ENCODE results near the gene AP5M1. TPM values are rescaled to one million over a fixed set of nuclear protein-coding genes. Genes with fewer than 3 reads are reported as not detected.

The AP5M1 gene
- polyA plus RNA-seq, 3 donors, result 15.3 to 26.2 (median 20.3) TPM

GRCh38 chr14:57295239-57295638 is 26.5 kb downstream of the AP5M1 start:
- Histone ChIP-seq H3K36me3 (replicated peaks in 1 of 2; ENCODE audit: control insufficient read depth in 1 of 2, insufficient read depth in 2 of 2, low read length in 2 of 2) (peaks cover 18 to 34% of the 10 kb centered on the region in 2 donors), H3K9ac (ENCODE audit: insufficient read depth, low read length, poor library complexity, severe bottlenecking) (no peak overlapping the region), H3K4me2 (replicated peaks; ENCODE audit: extremely low read depth, low read length, poor library complexity, severe bottlenecking) (no peak overlapping the region), H3K27me3 (ENCODE audit: control insufficient read depth in 2 of 2, insufficient read depth in 2 of 2, low read length in 2 of 2) (no peaks in the 10 kb centered on the region), H2AFZ (ENCODE audit: insufficient read depth, low read depth, low read length, poor library complexity, severe bottlenecking) (no peak overlapping the region), H4K20me1 (ENCODE audit: insufficient read depth, low read length) (no peaks in the 10 kb centered on the region), H3K4me3 (replicated peaks in 1 of 3; ENCODE audit: low read depth in 2 of 3, low read length in 3 of 3) (no peak overlapping the region), H3K4me1 (ENCODE audit: control insufficient read depth in 1 of 2, insufficient read depth in 2 of 2, low read length in 2 of 2) (no peaks in the 10 kb centered on the region), H3K9me3 (replicated peaks in 1 of 2; ENCODE audit: control insufficient read depth in 1 of 2, insufficient read depth in 1 of 2, low read length in 2 of 2) (no peaks in the 10 kb centered on the region), H3K27ac (ENCODE audit: low read depth in 1 of 2, low read length in 2 of 2) (no peak overlapping the region), H3K79me2 (ENCODE audit: insufficient read depth, low read length) (no peaks in the 10 kb centered on the region)
- H3K9me3 Mint-ChIP-seq, result no peaks in the 10 kb centered on the region
- H3K36me3 Mint-ChIP-seq, result peaks cover 14 to 24% of the 10 kb centered on the region in 2 donors
- H3K27me3 Mint-ChIP-seq (ENCODE audit: low read depth in 3 of 3), result no peaks in the 10 kb centered on the region
- no peak overlapping the region for H3K4me3 Mint-ChIP-seq
- DNase-seq, result no peak
- no peak overlapping the region for H3K27ac Mint-ChIP-seq
- WGBS (ENCODE audit: insufficient coverage), result no CpG with 5 or more reads among the region's 1 CpG
- H3K4me1 Mint-ChIP-seq, result no peaks in the 10 kb centered on the region
- intact Hi-C loops (cut with micrococcal nuclease), result no loop called here
- TF ChIP-seq, protein P1, sequence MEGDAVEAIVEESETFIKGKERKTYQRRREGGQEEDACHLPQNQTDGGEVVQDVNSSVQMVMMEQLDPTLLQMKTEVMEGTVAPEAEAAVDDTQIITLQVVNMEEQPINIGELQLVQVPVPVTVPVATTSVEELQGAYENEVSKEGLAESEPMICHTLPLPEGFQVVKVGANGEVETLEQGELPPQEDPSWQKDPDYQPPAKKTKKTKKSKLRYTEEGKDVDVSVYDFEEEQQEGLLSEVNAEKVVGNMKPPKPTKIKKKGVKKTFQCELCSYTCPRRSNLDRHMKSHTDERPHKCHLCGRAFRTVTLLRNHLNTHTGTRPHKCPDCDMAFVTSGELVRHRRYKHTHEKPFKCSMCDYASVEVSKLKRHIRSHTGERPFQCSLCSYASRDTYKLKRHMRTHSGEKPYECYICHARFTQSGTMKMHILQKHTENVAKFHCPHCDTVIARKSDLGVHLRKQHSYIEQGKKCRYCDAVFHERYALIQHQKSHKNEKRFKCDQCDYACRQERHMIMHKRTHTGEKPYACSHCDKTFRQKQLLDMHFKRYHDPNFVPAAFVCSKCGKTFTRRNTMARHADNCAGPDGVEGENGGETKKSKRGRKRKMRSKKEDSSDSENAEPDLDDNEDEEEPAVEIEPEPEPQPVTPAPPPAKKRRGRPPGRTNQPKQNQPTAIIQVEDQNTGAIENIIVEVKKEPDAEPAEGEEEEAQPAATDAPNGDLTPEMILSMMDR (IDR thresholded peaks at IDR 0.05), result no peak

GRCh38 chr14:57297852-57298251 is 29.1 kb downstream of the AP5M1 start:
- peaks cover 0 to 3% of the 10 kb centered on the region in 2 donors for H3K27me3 ChIP-seq (ENCODE audit: control insufficient read depth in 2 of 2, insufficient read depth in 2 of 2, low read length in 2 of 2)
- H3K9ac ChIP-seq (ENCODE audit: insufficient read depth, low read length, poor library complexity, severe bottlenecking), result no peak overlapping the region
- TF ChIP-seq, protein P1 (IDR thresholded peaks at IDR 0.05), result no peak
- no peak overlapping the region for H3K27ac ChIP-seq (ENCODE audit: low read depth in 1 of 2, low read length in 2 of 2)
- H3K4me1 Mint-ChIP-seq, result no peaks in the 10 kb centered on the region
- peaks cover 0 to 11% of the 10 kb centered on the region in 2 donors for H3K36me3 ChIP-seq (replicated peaks in 1 of 2; ENCODE audit: control insufficient read depth in 1 of 2, insufficient read depth in 2 of 2, low read length in 2 of 2)
- no peaks in the 10 kb centered on the region for H4K20me1 ChIP-seq (ENCODE audit: insufficient read depth, low read length)
- no peak overlapping the region for H3K27ac Mint-ChIP-seq
- DNase-seq, result no peak
- H3K9me3 ChIP-seq (replicated peaks in 1 of 2; ENCODE audit: control insufficient read depth in 1 of 2, insufficient read depth in 1 of 2, low read length in 2 of 2), result no peaks in the 10 kb centered on the region
- H3K9me3 Mint-ChIP-seq, result no peaks in the 10 kb centered on the region
- H2AFZ ChIP-seq (ENCODE audit: insufficient read depth, low read depth, low read length, poor library complexity, severe bottlenecking), result no peak overlapping the region
- no peaks in the 10 kb centered on the region for H3K79me2 ChIP-seq (ENCODE audit: insufficient read depth, low read length)
- 93% methylated on average over 4 of the region's 4 CpGs for WGBS (ENCODE audit: insufficient coverage)
- no peak overlapping the region for H3K4me3 Mint-ChIP-seq
- no peaks in the 10 kb centered on the region for H3K4me1 ChIP-seq (ENCODE audit: control insufficient read depth in 1 of 2, insufficient read depth in 2 of 2, low read length in 2 of 2)
- H3K27me3 Mint-ChIP-seq (ENCODE audit: low read depth in 3 of 3), result peaks cover 0 to 4% (median 0%) of the 10 kb centered on the region in 3 donors
- intact Hi-C loops (cut with micrococcal nuclease), result no loop called here
- peaks cover 5 to 6% of the 10 kb centered on the region in 2 donors for H3K36me3 Mint-ChIP-seq
- H3K4me3 ChIP-seq (replicated peaks in 1 of 3; ENCODE audit: low read depth in 2 of 3, low read length in 3 of 3), result no peak overlapping the region
- no peak overlapping the region for H3K4me2 ChIP-seq (replicated peaks; ENCODE audit: extremely low read depth, low read length, poor library complexity, severe bottlenecking)

Measured in CD14-positive monocyte (primary cell).